Measurements from ENCODE around the gene CES2. TPM values are rescaled to one million over a fixed set of nuclear protein-coding genes. Genes with fewer than 3 reads are reported as not detected.
"Not testable (repeated sequence)": the region's sequence is repeated elsewhere in the genome, so short reads cannot be mapped to it uniquely, and the experiment has no call there.

CES2 gene
- total RNA-seq, 1 donor: 42.3 TPM

GRCh38 chr16:66986559-66986958 lies 51.2 kb downstream of the CES2 start:
- Histone ChIP-seq H4K20me1 (ENCODE audit: insufficient read depth, low read length) (no peaks in the 10 kb centered on the region), H3K27ac (ENCODE audit: low read depth, low read length) (no peak overlapping the region), H3K36me3 (ENCODE audit: insufficient read depth, low read length) (no peaks in the 10 kb centered on the region), H3K4me1 (ENCODE audit: insufficient read depth, low read length) (no peaks in the 10 kb centered on the region), H3K4me3 (ENCODE audit: insufficient read depth, low read length) (no peak overlapping the region), H3K27me3 (ENCODE audit: insufficient read depth, low read length) (no peaks in the 10 kb centered on the region), H3K4me2 (ENCODE audit: insufficient read depth, low read length) (no peak overlapping the region), H3K79me2 (ENCODE audit: insufficient read depth, low read length) (no peaks in the 10 kb centered on the region), H2AFZ (ENCODE audit: low read length) (no peak overlapping the region), H3K9me3 (ENCODE audit: low read depth, low read length) (no peaks in the 10 kb centered on the region)
- DNase-seq (ENCODE audit: insufficient read length, low spot score, missing footprints): no peak
- TF ChIP-seq CTCF (IDR thresholded peaks at IDR 0.05; ENCODE audit: extremely low read depth, low read depth, low read length): no peak

- DNase-seq (ENCODE audit: insufficient read length, low spot score, missing footprints): no peak
- H4K20me1 ChIP-seq (ENCODE audit: insufficient read depth, low read length): no peaks in the 10 kb centered on the region
- H3K27me3 ChIP-seq (ENCODE audit: insufficient read depth, low read length): no peaks in the 10 kb centered on the region
- no peak within 1 kb of the TSS for H3K4me2 ChIP-seq (ENCODE audit: insufficient read depth, low read length)
- no peak within 1 kb of the TSS for H3K4me3 ChIP-seq (ENCODE audit: insufficient read depth, low read length)
- no peaks in the 10 kb centered on the region for H3K9me3 ChIP-seq (ENCODE audit: low read depth, low read length)
- no peaks in the 10 kb centered on the region for H3K36me3 ChIP-seq (ENCODE audit: insufficient read depth, low read length)
- H3K27ac ChIP-seq (ENCODE audit: low read depth, low read length): no peak within 1 kb of the TSS
- H3K4me1 ChIP-seq (ENCODE audit: insufficient read depth, low read length): no peaks in the 10 kb centered on the region
- H3K79me2 ChIP-seq (ENCODE audit: insufficient read depth, low read length): no peaks in the 10 kb centered on the region
- TF ChIP-seq CTCF (IDR thresholded peaks at IDR 0.05; ENCODE audit: extremely low read depth, low read depth, low read length): no peak
- no peak within 1 kb of the TSS for H2AFZ ChIP-seq (ENCODE audit: low read length)
These were observed 53.0 kb downstream of the CES2 start, which contains the start of gene CES4A for GRCh38 chr16:66988197-66988788. CES4A (plus strand) TSS chr16:66988589; CDS start chr16:66988773, 184 bp downstream.

- Histone ChIP-seq H3K36me3 (ENCODE audit: insufficient read depth, low read length) (no peaks in the 10 kb centered on the region), H3K4me1 (ENCODE audit: insufficient read depth, low read length) (peaks cover 4% of the 10 kb centered on the region), H4K20me1 (ENCODE audit: insufficient read depth, low read length) (no peaks in the 10 kb centered on the region), H3K79me2 (ENCODE audit: insufficient read depth, low read length) (no peaks in the 10 kb centered on the region), H3K4me2 (ENCODE audit: insufficient read depth, low read length) (no peak overlapping the region), H2AFZ (ENCODE audit: low read length) (no peak overlapping the region), H3K27me3 (ENCODE audit: insufficient read depth, low read length) (no peaks in the 10 kb centered on the region), H3K4me3 (ENCODE audit: insufficient read depth, low read length) (no peak overlapping the region), H3K9me3 (ENCODE audit: low read depth, low read length) (no peaks in the 10 kb centered on the region), H3K27ac (ENCODE audit: low read depth, low read length) (no peak overlapping the region)
- no peak for TF ChIP-seq CTCF (IDR thresholded peaks at IDR 0.05; ENCODE audit: extremely low read depth, low read depth, low read length)
- no peak for DNase-seq (ENCODE audit: insufficient read length, low spot score, missing footprints)
These were observed 56.3 kb downstream of the CES2 start for GRCh38 chr16:66991545-66992077.

- not testable (repeated sequence) for H2AFZ ChIP-seq (ENCODE audit: low read length); H3K9me3 ChIP-seq (ENCODE audit: low read depth, low read length); H3K27me3 ChIP-seq (ENCODE audit: insufficient read depth, low read length); H3K4me1 ChIP-seq (ENCODE audit: insufficient read depth, low read length); H3K4me2 ChIP-seq (ENCODE audit: insufficient read depth, low read length); H3K27ac ChIP-seq (ENCODE audit: low read depth, low read length); DNase-seq (ENCODE audit: insufficient read length, low spot score, missing footprints); H3K36me3 ChIP-seq (ENCODE audit: insufficient read depth, low read length); H3K4me3 ChIP-seq (ENCODE audit: insufficient read depth, low read length); H3K79me2 ChIP-seq (ENCODE audit: insufficient read depth, low read length); H4K20me1 ChIP-seq (ENCODE audit: insufficient read depth, low read length)
These were observed 58.2 kb downstream of the CES2 start for GRCh38 chr16:66993558-66993957.

Other genes starting within 250 kb of the CES2 start
- 42.7 and 52.5 TPM in 2 replicates for gene CMTM4, start 238.8 kb upstream of the CES2 start, total RNA-seq
- 157 and 183 TPM in 2 replicates for gene DYNC1LI2, start 183.9 kb upstream of the CES2 start, total RNA-seq
- gene TERB1, start 133.9 kb upstream of the CES2 start, total RNA-seq: 0.29 and 0.36 TPM in 2 replicates
- 73.5 and 84.6 TPM in 2 replicates for gene NAE1, start 104.5 kb upstream of the CES2 start, total RNA-seq
- gene CA7, start 91.1 kb upstream of the CES2 start, total RNA-seq: not detected in 2 replicates
- gene PDP2, start 55.0 kb upstream of the CES2 start, total RNA-seq: 11.5 and 13.8 TPM in 2 replicates
- not detected in 2 replicates for gene CDH16, start 16.6 kb upstream of the CES2 start, total RNA-seq
- 3.2 and 4.3 TPM in 2 replicates for gene RRAD, start 10.0 kb upstream of the CES2 start, total RNA-seq
- gene CIAO2B, start 1.1 kb upstream of the CES2 start, total RNA-seq: 90.8 and 97.4 TPM in 2 replicates
- 0.29 TPM in 1 of 2 replicates, not detected in the other for gene CES3, start 25.8 kb downstream of the CES2 start, total RNA-seq
- 1.5 and 1.8 TPM in 2 replicates for gene CES4A, start 53.1 kb downstream of the CES2 start, total RNA-seq
- gene CBFB, start 93.6 kb downstream of the CES2 start, total RNA-seq: 61.3 and 63.0 TPM in 2 replicates
- gene PHAF1, start 174.4 kb downstream of the CES2 start, total RNA-seq: 13.8 and 17.1 TPM in 2 replicates
- gene B3GNT9, start 215.5 kb downstream of the CES2 start, total RNA-seq: 54.8 and 58.6 TPM in 2 replicates
- 19.2 and 19.5 TPM in 2 replicates for gene TRADD, start 224.4 kb downstream of the CES2 start, total RNA-seq
- 12.7 and 15.6 TPM in 2 replicates for gene FBXL8, start 224.4 kb downstream of the CES2 start, total RNA-seq
- 5.8 and 8.5 TPM in 2 replicates for gene HSF4, start 229.2 kb downstream of the CES2 start, total RNA-seq
- 9.1 and 10.9 TPM in 2 replicates for gene NOL3, start 235.0 kb downstream of the CES2 start, total RNA-seq
- 3.6 and 4.7 TPM in 2 replicates for gene MATCAP1, start 248.4 kb downstream of the CES2 start, total RNA-seq

All from osteoblast (primary cell).